Measurements from ENCODE around the gene SLC35D2. TPM values are rescaled to one million over a fixed set of nuclear protein-coding genes. Genes with fewer than 3 reads are reported as not detected.
"Not testable (repeated sequence)": the region's sequence is repeated elsewhere in the genome, so short reads cannot be mapped to it uniquely, and the experiment has no call there.

SLC35D2 gene
- total and polyA plus RNA-seq, 2 experiments from 2014 or later: 24.5 to 25.7 TPM

DNA sequence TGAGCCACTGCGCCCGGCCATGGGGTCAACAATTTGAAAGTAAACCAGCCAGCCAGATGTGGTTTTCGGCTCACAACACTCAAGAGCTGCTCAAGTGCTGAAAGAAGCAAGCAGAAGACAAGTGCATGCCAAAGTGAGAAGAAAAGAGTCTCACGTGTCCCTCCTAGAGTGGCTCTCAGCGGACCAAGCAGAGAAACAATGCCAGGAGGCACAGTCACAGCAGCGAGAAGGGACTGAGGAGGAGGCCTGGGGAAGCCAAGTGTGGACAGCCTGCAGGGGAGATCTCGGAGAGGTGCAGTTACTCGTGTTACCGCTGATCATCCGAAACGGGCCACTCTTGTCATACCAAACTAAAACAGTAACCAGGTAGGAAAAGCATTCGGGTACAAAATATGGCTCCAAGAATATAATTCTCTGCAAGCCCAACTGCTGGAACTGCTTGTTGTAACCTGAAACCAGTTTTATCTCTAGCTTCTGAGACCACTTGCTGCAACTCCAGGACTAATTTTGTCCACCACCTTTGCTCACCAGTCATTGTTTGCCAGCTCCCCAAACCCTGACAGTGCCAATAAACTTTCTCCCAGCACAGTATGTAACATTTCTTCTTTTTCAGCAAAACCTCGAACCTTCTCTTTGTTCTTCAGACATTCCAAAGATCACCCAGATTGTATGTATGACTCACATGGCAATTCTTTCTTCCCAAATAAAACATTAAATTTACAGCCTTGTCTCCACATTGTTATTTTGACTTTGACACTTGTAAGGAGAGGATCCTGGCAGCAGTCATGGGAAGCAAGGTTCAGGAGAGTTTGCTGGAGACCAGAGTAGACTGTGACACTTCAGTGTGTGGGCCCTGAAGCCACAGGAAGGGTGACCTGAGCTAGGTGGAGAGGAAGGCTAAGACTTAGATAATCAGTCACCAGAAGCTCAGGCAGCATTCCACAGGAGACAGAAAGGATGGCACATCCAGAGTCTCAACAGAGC is 6.3 kb downstream of the SLC35D2 start:
- no peaks in the 10 kb centered on the region for H3K9me3 ChIP-seq (ENCODE audit: low read depth)
- DNase-seq (ENCODE audit: low read depth in 1 of 2, low spot score in 1 of 2): peak; percentile 68 to 70
- peak overlapping the region; percentile 91 for H3K27ac ChIP-seq
- TF ChIP-seq, protein P1, sequence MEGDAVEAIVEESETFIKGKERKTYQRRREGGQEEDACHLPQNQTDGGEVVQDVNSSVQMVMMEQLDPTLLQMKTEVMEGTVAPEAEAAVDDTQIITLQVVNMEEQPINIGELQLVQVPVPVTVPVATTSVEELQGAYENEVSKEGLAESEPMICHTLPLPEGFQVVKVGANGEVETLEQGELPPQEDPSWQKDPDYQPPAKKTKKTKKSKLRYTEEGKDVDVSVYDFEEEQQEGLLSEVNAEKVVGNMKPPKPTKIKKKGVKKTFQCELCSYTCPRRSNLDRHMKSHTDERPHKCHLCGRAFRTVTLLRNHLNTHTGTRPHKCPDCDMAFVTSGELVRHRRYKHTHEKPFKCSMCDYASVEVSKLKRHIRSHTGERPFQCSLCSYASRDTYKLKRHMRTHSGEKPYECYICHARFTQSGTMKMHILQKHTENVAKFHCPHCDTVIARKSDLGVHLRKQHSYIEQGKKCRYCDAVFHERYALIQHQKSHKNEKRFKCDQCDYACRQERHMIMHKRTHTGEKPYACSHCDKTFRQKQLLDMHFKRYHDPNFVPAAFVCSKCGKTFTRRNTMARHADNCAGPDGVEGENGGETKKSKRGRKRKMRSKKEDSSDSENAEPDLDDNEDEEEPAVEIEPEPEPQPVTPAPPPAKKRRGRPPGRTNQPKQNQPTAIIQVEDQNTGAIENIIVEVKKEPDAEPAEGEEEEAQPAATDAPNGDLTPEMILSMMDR (IDR thresholded peaks at IDR 0.05; ENCODE audit: low read depth, low read length): no peak
- H3K4me1 ChIP-seq (ENCODE audit: low read depth): peaks cover 23% of the 10 kb centered on the region
- H3K27me3 ChIP-seq: no peaks in the 10 kb centered on the region
- no peaks in the 10 kb centered on the region for H3K36me3 ChIP-seq
- H3K4me3 ChIP-seq: no peak overlapping the region

DNA sequence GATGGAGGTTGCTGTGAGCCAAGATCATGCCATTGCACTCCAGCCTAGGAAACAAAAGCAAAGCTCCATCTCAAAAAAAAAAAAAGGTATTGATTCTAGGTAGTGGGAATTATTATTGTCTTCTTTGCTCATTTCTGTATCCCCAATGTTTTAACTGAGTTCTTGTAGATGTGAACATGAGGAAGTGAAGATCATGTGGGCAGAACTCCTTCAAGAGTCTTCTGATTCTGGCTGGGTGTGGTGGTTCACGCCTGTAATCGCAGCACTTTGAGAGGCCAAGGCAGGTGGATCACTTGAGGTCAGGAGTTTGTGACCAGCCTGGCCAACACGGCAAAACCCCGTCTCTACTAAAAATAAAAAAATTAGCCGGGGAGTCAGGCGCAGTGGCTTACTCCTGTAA is 8.0 kb downstream of the SLC35D2 start:
- not testable (repeated sequence) for DNase-seq (ENCODE audit: low read depth in 1 of 2, low spot score in 1 of 2); H3K4me3 ChIP-seq; H3K36me3 ChIP-seq; H3K27ac ChIP-seq; H3K27me3 ChIP-seq; H3K9me3 ChIP-seq (ENCODE audit: low read depth)
- peaks cover 23% of the 10 kb centered on the region for H3K4me1 ChIP-seq (ENCODE audit: low read depth)

DNA sequence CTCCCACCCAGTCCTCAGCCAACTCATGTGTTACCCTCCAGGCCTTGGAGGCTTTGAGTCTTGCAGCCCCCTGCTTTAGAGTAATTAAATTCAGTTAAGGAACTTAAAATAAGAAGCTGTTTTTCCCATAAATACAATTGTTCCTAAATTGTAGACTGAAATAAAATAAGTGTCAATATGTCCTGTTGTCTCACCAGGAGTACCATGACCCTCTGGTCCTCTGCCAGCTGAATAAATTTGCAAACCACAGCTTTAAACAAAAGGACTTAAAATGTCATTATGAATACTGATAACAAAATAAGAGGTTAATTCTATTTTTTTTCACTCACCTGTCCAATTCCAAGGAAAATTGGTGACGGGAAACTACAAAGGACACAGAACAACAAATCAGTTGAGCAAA is 15.6 kb downstream of the SLC35D2 start:
- no peaks in the 10 kb centered on the region for H3K9me3 ChIP-seq (ENCODE audit: low read depth)
- no peak overlapping the region for H3K4me3 ChIP-seq
- no peaks in the 10 kb centered on the region for H3K27me3 ChIP-seq
- H3K36me3 ChIP-seq: no peaks in the 10 kb centered on the region
- no peaks in the 10 kb centered on the region for H3K4me1 ChIP-seq (ENCODE audit: low read depth)
- TF ChIP-seq, protein P1 (IDR thresholded peaks at IDR 0.05; ENCODE audit: low read depth, low read length): no peak
- H3K27ac ChIP-seq: no peak overlapping the region
- DNase-seq (ENCODE audit: low read depth in 1 of 2, low spot score in 1 of 2): no peak

DNA sequence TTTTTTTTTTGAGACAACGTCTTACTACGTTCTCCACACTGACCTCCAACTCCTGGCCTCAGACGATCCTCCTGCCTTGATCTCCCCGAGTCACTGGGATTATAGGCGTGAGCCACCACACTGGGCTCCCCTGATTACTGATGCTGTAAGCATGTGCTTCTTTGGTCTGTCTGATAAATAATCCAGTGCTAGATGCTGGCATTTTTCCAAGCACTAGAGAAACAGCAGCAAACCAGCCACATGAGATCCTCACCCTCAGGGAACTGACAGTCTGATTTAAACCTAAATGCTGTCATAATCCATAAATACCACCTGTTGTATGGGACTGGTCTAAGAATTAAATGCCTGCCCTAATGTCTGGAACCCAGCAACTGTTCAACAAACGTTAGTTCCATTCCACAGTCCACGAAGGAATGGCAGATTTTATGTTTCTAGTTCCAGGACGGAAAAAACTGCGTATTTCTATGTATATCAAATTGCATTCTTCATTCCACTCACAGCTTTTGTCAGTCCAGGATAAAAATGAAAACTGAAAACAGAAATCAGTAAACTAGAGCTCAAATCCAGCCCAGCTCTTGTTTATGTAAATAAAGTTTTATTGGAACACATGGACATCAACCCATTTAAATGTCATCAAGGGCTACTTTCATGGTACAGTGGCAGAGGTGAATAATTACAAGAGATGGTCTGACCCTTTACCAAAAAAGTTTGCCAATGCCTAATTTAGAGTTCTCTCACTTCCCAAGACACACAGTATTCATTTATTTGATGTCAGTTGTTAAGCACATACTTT is 20.1 kb downstream of the SLC35D2 start:
- H3K4me1 ChIP-seq (ENCODE audit: low read depth): no peaks in the 10 kb centered on the region
- TF ChIP-seq, protein P1 (IDR thresholded peaks at IDR 0.05; ENCODE audit: low read depth, low read length): no peak
- no peaks in the 10 kb centered on the region for H3K27me3 ChIP-seq
- no peak overlapping the region for H3K4me3 ChIP-seq
- no peak overlapping the region for H3K27ac ChIP-seq
- H3K36me3 ChIP-seq: peaks cover 2% of the 10 kb centered on the region
- no peaks in the 10 kb centered on the region for H3K9me3 ChIP-seq (ENCODE audit: low read depth)
- DNase-seq (ENCODE audit: low read depth in 1 of 2, low spot score in 1 of 2): no peak

DNA sequence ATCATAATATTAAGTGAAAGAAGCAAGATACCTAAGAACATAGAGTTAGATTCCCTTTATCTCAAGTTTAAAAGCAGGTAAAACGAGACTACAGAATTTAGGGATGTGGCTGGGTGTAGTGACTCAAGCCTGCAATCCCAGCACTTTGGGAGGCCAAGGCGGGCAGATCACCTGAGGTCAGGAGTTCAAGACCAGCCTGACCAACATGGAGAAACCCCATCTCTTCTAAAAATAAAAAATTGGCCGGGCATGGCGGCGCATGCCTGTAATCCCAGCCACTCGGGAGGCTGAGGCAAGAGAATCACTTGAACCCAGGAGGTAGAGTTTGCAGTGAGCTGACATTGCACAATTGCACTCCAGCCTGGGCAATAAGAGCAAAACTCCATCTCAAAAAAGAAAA is 21.4 kb downstream of the SLC35D2 start:
- H3K36me3 ChIP-seq: not testable (repeated sequence)

DNA sequence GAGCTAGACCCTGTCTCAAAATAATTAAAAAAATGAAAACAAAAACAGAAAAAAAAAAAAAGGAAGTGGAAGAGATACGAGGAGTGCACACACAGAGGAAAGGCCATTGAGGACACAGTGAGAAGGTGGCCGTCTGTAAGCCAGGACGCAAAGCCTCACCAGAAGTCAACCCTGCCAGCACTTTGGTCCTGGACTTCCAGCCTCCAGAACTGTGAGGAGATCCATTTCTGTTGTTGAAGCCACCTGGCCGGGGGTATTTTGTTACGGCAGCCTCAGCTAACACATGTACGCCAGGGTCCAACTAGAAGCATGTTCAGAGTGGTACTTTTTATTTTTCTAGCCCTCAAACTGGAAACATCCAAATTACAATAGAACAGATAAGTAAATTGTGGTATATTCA is 21.8 kb downstream of the SLC35D2 start:
- no peak overlapping the region for H3K4me3 ChIP-seq
- DNase-seq (ENCODE audit: low read depth in 1 of 2, low spot score in 1 of 2): no peak
- no peaks in the 10 kb centered on the region for H3K9me3 ChIP-seq (ENCODE audit: low read depth)
- TF ChIP-seq, protein P1 (IDR thresholded peaks at IDR 0.05; ENCODE audit: low read depth, low read length): no peak
- H3K27me3 ChIP-seq: no peaks in the 10 kb centered on the region
- H3K36me3 ChIP-seq: peaks cover 2% of the 10 kb centered on the region
- H3K27ac ChIP-seq: no peak overlapping the region
- no peaks in the 10 kb centered on the region for H3K4me1 ChIP-seq (ENCODE audit: low read depth)

More for the DNA sequence above, 21.4 kb downstream of the SLC35D2 start:
- H3K9me3 ChIP-seq (ENCODE audit: low read depth); H3K27me3 ChIP-seq; H3K27ac ChIP-seq; H3K4me3 ChIP-seq; DNase-seq (ENCODE audit: low read depth in 1 of 2, low spot score in 1 of 2); H3K4me1 ChIP-seq (ENCODE audit: low read depth): not testable (repeated sequence)

All from cardiac muscle cell (in vitro differentiated cells and primary cell).